HUDEP-2 (cell line): ENCODE data around the gene SYT1.
"Not testable (repeated sequence)": the region's sequence is repeated elsewhere in the genome, so short reads cannot be mapped to it uniquely, and the experiment has no call there.

Source experiments
- DNase-seq, 76 experiments: peaks; one replicate each; lab custom pipeline; 2025; ENCODE audit not compliant: unreplicated experiment in 76 of 76; lab: John Stamatoyannopoulos, UW

Gene SYT1

GRCh38 chr12:79422060-79422812, 557.7 kb downstream of the SYT1 start:
- DNase-seq = no peak

GRCh38 chr12:79423560-79423959, 559.0 kb downstream of the SYT1 start:
- no peak for DNase-seq

GRCh38 chr12:79424109-79424721, 559.6 kb downstream of the SYT1 start:
- DNase-seq = no peak

- DNase-seq = no peak
These were observed 561.5 kb downstream of the SYT1 start for GRCh38 chr12:79426121-79426520.

GRCh38 chr12:79426744-79427143, 562.2 kb downstream of the SYT1 start:
- DNase-seq = not testable (repeated sequence)

- no peak for DNase-seq
These were observed 569.0 kb downstream of the SYT1 start for GRCh38 chr12:79433465-79434072.

GRCh38 chr12:79434561-79434960, 570.0 kb downstream of the SYT1 start:
- no peak for DNase-seq

- DNase-seq = no peak
These were observed 571.2 kb downstream of the SYT1 start for GRCh38 chr12:79435742-79436141.

GRCh38 chr12:79438480-79439174, 574.1 kb downstream of the SYT1 start:
- DNase-seq = no peak

GRCh38 chr12:79439175-79439825, 574.7 kb downstream of the SYT1 start:
- DNase-seq = no peak

- DNase-seq = no peak
These were observed 577.0 kb downstream of the SYT1 start for GRCh38 chr12:79441534-79441933.

- no peak for DNase-seq
These were observed 577.8 kb downstream of the SYT1 start for GRCh38 chr12:79442396-79442795.

- no peak for DNase-seq
These were observed 579.5 kb downstream of the SYT1 start for GRCh38 chr12:79444089-79444488.

- DNase-seq = no peak
These were observed 584.2 kb downstream of the SYT1 start for GRCh38 chr12:79448816-79449215.

- DNase-seq = no peak
These were observed 586.8 kb downstream of the SYT1 start for GRCh38 chr12:79451365-79451764.

- no peak for DNase-seq
These were observed 587.4 kb downstream of the SYT1 start for GRCh38 chr12:79451978-79452377.

GRCh38 chr12:79452906-79453305, 588.3 kb downstream of the SYT1 start:
- no peak for DNase-seq

GRCh38 chr12:79453820-79454219, 589.2 kb downstream of the SYT1 start:
- no peak for DNase-seq

- DNase-seq = no peak
These were observed 589.8 kb downstream of the SYT1 start for GRCh38 chr12:79454338-79454843.

GRCh38 chr12:79455286-79455685, 590.7 kb downstream of the SYT1 start:
- DNase-seq = no peak

GRCh38 chr12:79482323-79482722, 617.7 kb downstream of the SYT1 start:
- DNase-seq = no peak
